Posterior vena cava (tissue), 2 donors: Measurements from ENCODE around the gene TRIM29. TPM values are rescaled to one million over a fixed set of nuclear protein-coding genes. Genes with fewer than 3 reads are reported as not detected.

Experiments used
- DNase-seq: peaks from one replicate; pipeline ENCODE4 v3.0.0-alpha.2; 2020; ENCODE audit warnings: low spot score
- intact Hi-C, 2 donors: fragments of 100-400 bp; cut with DNase I; formaldehyde crosslinking; loops; one replicate each; pipeline versions ENCODE4 v1.14.1 to v1.14.2; 2022 to 2023
- total RNA-seq, 2 donors: library from RNA; stranded (reverse); fragmentation: NEBNext Ultra II Directional; extraction: Animal tissue kit (Norgen Biotek cat#: 25700); gene quantifications; one replicate each; pipeline ENCODE4 v1.2.1, GENCODE V29; 2021
- donor health status: DM: yes; HTN: yes; CAD: no.
- donor health status: DM: yes; HTN: yes; CAD: no.

The TRIM29 gene
- total RNA-seq, 2 donors from 2014 or later = 8.5 to 8.7 TPM

GRCh38 chr11:120129570-120129969 lies 8.3 kb downstream of the TRIM29 start:
- peak; percentile 78 for DNase-seq
- intact Hi-C loops = no loop called here

DNA sequence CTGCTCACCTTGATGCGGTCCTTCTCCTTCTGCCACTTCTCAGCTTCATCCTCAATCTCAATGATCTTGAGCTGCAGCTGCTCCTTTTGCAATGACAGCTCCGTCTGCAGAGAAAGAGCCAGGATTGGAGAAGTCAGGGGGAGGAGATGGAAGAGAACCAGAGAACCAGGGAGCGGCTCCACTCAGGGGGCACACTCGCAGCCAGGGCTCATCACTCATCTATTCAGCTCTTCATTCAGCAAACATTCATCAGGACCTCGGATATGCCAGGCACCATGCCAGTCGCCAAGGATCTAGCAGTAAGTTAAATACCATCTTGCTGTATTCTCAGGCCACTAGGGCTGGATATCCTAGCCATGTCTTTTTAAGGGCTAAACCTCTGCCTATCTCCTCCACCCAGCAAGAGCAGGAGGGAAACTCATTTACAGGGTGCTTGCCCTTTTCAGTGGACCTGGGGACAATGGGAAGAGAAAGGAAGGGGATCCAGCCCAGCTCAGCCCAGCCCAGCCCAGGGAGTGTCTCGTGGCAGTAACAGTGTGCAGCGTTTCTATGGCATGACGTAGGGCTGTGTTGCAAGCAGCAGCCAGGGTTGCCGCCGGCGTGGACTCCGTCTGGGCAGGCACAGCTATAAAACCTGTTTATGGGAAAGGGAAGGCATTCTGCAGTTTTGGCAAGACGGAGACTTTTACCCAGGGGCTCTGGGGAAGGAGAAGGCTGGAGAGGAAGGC lies 9.4 kb downstream of the TRIM29 start:
- intact Hi-C loops = no loop called here
- peak; percentile 90 for DNase-seq

- no peak for DNase-seq
- intact Hi-C loops = no loop called here
Observed at GRCh38 chr11:120127236-120127635, 10.7 kb downstream of the TRIM29 start.

DNA sequence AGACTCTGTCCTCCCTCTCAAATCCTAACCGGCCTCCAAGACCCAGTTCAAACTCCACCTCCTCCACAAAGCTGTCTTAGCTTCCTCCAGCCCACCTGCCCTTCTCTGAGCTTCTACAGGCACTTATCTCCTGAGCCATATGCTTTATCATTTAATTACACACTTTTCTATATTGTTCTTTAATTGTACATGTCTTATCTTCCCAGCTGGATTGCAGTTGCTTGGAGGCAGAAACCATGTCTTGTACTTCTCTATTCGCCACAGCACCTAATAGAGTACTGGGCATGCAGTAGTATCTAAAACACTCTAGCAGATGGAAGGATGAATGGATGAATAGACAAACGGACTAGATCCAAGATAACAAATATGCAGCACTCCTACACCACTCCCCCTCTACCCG lies 11.3 kb downstream of the TRIM29 start:
- intact Hi-C loops = no loop called here
- no peak for DNase-seq

- no peak for DNase-seq
- intact Hi-C loops = no loop called here
Observed at GRCh38 chr11:120125509-120125908, 12.4 kb downstream of the TRIM29 start.

DNA sequence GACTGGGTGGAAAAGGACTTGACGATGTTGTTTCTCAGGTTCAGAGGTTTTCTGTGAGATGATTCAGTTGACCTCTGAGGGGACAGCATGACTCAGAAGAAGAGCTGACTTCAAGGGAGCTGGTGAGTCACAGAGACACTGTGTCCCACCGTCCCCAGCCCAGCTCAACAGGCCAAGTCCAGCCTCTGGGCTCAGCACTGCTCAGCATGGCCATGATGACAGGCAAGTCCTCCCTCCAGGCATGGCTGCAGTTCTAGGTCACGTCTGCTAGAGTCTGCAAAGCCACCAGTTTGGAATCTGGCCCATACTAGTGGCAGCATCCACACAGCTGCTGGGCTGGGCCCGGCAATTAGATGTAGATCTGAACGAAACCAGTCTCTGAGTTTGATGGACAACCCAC lies 12.9 kb downstream of the TRIM29 start:
- DNase-seq = no peak
- intact Hi-C loops = no loop called here

DNA sequence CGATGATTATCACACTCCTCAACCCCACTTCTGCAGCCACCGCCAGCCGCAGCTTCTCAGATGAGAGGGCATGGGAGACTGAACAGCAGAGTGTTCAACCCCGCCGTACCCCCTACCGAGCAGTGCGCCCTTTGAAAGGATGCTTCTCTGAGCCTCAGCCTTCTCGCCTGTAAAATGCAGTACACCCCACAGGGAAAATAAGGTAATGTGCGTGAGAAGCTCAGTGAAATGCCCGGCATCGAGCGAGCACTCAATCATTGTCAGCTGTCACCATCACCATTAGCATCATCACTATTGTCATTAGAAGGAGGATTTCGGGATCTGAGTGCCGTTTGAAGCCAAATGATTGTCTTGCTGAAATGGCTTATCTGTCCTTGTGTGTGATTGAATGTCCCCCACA lies 13.6 kb downstream of the TRIM29 start:
- intact Hi-C loops = no loop called here
- DNase-seq = no peak

DNA sequence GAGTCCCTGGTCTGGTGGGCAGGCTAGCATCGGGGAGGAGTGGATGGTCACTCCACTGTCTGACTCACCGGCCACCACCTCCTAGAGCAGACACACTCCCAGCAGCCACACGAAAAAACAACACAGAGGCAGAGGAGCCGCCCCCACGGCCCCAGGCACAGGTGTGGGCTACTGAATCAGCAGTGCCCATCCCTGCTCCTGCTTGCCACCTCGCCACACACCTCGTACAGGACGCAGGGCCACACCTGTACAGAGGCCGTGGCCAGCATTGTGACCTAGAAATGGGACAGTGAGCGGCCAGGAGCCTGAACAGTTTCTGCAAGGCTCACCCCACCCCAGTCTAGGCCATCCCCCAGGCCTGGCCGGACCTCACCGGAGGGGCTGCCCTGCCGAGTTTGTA lies 14.0 kb downstream of the TRIM29 start:
- DNase-seq = no peak
- intact Hi-C loops = no loop called here

DNA sequence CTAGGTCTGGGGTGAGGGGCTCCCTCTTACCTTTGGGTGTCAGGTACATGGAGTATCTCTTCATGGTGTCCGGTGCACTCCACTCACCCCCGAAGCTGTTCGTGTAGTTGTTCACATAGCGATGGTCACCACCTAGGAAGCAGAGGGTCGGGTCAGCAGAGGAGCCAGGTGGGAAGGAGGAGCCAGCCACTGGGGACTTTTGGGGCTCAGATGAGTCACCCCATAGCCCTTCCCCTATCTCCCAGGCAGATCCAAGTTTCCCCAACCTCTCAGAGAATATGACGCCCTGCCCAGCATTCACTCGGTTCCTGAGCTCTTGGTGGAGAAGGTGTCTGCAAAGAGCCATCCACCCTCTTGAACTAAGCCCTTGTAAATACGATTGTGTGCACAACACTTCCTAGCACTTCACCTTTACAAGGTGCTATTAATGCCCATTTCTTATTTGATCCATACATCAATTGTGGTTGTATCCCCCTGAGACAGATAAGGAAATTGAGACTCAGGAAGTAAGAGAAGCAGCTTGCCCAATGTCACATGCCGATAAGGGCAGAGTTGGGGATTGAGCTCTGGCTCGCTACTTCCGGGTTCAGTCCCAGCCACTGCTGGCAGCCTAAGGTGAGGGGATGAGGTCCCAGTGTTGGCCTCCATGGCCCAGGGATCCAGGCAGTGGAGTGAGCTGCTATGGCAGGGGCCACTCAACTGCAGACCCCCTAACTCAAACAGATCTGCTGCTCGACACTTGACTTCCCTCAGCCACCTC lies 14.8 kb downstream of the TRIM29 start:
- DNase-seq = no peak
- intact Hi-C loops = no loop called here

- DNase-seq = no peak
- intact Hi-C loops = no loop called here
Observed at GRCh38 chr11:120121914-120122473, 15.9 kb downstream of the TRIM29 start.

DNA sequence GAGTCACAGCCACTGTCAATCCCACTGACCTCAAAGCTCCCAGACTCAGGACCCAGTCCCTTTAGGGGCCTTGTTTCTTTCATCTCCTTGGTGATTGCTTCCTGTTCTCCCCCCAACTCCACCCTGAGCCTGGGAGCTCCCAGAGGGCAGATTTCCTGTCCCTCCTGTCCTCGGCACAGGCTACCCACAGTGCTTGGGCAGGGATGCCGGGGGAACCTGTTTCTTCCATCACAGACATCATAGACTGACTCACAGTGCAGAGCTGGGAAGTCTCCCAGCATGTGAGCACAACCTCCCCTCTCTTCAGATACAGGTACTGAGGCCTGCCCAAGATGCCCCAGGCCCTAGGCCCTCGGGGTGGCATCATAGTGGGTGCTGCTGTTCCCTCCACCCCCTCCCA lies 16.6 kb downstream of the TRIM29 start:
- intact Hi-C loops = no loop called here
- DNase-seq = no peak

- no peak for DNase-seq
- intact Hi-C loops = no loop called here
Observed at GRCh38 chr11:120120805-120121335, 17.0 kb downstream of the TRIM29 start.

DNA sequence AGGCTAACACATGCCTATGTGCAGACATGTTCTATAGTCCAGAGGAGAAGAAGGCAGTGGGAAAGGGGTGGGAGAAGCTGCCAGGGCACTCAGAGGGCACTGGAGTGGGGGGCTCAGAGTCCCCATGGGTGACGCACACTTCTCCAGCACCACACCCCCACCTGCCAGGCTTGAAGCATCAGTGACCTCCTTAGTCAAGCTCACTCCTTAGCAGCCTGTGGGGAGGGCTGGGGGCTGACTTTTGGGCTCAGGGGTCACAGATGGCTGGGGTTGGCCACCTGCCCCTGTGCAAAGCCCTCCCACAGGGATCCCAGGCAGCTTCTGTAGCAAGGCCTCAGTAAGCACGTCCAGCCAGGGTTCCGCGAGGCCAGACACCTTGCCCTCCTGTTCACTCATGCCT lies 18.8 kb downstream of the TRIM29 start:
- intact Hi-C loops = loop anchor here in 1 of 2 donors (10.0 kb wide), 1 partner anchor 634 kb away; no protein-coding TSS in a partner anchor
- no peak for DNase-seq

- no peak for DNase-seq
- intact Hi-C loops = loop anchor here in 1 of 2 donors (10.0 kb wide), 1 partner anchor 633 kb away; no protein-coding TSS in a partner anchor
Observed at GRCh38 chr11:120117991-120118390, 19.9 kb downstream of the TRIM29 start.

DNA sequence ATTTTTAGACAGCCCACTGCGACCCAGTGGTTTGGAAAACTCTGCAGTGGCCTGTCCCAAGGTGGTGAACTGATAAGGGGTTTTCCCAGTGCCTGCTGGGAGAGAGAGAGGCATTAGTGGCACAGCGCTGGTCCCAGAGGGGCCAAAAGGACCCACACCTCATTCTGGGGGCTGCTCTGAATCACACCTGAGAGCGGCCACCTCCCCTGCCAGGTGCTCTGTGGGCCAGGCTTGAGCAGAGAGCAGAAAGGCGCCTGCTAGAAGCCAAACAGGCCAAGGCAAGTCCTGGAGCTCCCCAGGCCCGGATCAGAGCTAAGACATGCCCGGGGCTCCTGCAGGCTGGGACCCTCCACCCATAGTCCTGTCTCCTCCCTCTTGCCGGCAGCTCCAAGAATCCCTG lies 20.9 kb downstream of the TRIM29 start:
- DNase-seq = no peak

GRCh38 chr11:120115272-120116000 lies 22.5 kb downstream of the TRIM29 start:
- intact Hi-C loops = loop anchor here in 1 of 2 donors (10.0 kb wide), 1 partner anchor 631 kb away; no protein-coding TSS in a partner anchor
- DNase-seq = no peak

More for the DNA sequence above, 20.9 kb downstream of the TRIM29 start:
- intact Hi-C loops = loop anchor here in 1 of 2 donors (10.0 kb wide), 1 partner anchor 632 kb away; no protein-coding TSS in a partner anchor

- no peak for DNase-seq
- intact Hi-C loops = loop anchor here in 1 of 2 donors (10.0 kb wide), 1 partner anchor 627 kb away; no protein-coding TSS in a partner anchor
Observed at GRCh38 chr11:120112174-120112796, 25.6 kb downstream of the TRIM29 start.

GRCh38 chr11:120109531-120109930 lies 28.4 kb downstream of the TRIM29 start:
- intact Hi-C loops = loop anchor here in 1 of 2 donors (5.0 to 10.0 kb wide), 2 partner anchors 442 to 625 kb away; no protein-coding TSS in a partner anchor
- no peak for DNase-seq

GRCh38 chr11:120108785-120109168 lies 29.1 kb downstream of the TRIM29 start:
- no peak for DNase-seq
- intact Hi-C loops = loop anchor here in 1 of 2 donors (5.0 to 10.0 kb wide), 2 partner anchors 441 to 624 kb away; no protein-coding TSS in a partner anchor
